Neural cell (in vitro differentiated cells): ENCODE results near the gene MAD1L1.

ENCODE experiments used
- CTCF ChIP-seq: fragments of 450-650 bp; IDR thresholded peaks from 2 replicates; pipeline ENCODE4 v1.5.1; 2014; ENCODE audit warnings: antibody characterized with exemption, mild to moderate bottlenecking, moderate library complexity; ENCODE audit not compliant: poor library complexity, severe bottlenecking
- MXI1 ChIP-seq: fragments of 450-650 bp; conservative IDR thresholded peaks from 2 replicates; pipeline ENCODE4 v1.6.1; 2014; ENCODE audit warnings: antibody characterized with exemption, mild to moderate bottlenecking; ENCODE audit not compliant: poor library complexity, severe bottlenecking
- POLR2AphosphoS5 ChIP-seq: IDR thresholded peaks from 2 replicates; pipeline ENCODE4 v1.6.1; 2012
- RAD21 ChIP-seq: fragments of 450-650 bp; conservative IDR thresholded peaks from 2 replicates; pipeline ENCODE4 v1.6.1; 2014; ENCODE audit warnings: antibody characterized with exemption, mild to moderate bottlenecking, moderate library complexity
- SMC3 ChIP-seq: fragments of 450-650 bp; conservative IDR thresholded peaks from 2 replicates; pipeline ENCODE4 v1.6.1; 2014; ENCODE audit warnings: antibody characterized with exemption, mild to moderate bottlenecking, moderate library complexity; ENCODE audit not compliant: poor library complexity
- TAF1 ChIP-seq: IDR thresholded peaks from 2 replicates; pipeline ENCODE4 v1.6.1; 2012; ENCODE audit warnings: low read depth

- TF ChIP-seq SMC3: no peak
- no peak for TF ChIP-seq RAD21
- TF ChIP-seq CTCF: no peak
- no peak for TF ChIP-seq MXI1
- TF ChIP-seq TAF1: no peak
- TF ChIP-seq POLR2AphosphoS5: no peak
Measured at GRCh38 chr7:1951159-1951536, 281.6 kb downstream of the MAD1L1 start.
